Measurements from ENCODE around the gene KCNQ1. TPM values are rescaled to one million over a fixed set of nuclear protein-coding genes. Genes with fewer than 3 reads are reported as not detected.

Gene KCNQ1
- total RNA-seq, 1 donor from 2014 or later: 2.7 TPM

GRCh38 chr11:2881076-2881980 lies 436.5 kb downstream of the KCNQ1 start:
- TF ChIP-seq POLR2AphosphoS5 (IDR thresholded peaks at IDR 0.05; ENCODE audit: insufficient read depth in 1 of 2, low read depth in 1 of 2): no peak
- TF ChIP-seq CTCF (IDR thresholded peaks at IDR 0.05): no peak
- no peak for TF ChIP-seq POLR2A (IDR thresholded peaks at IDR 0.05)
- intact Hi-C loops (cut with DNase I): no loop called here
- DNase-seq (ENCODE audit: extremely low spot score in 2 of 2): no peak
- Histone ChIP-seq H3K4me1 (peaks cover 25% of the 10 kb centered on the region), H3K36me3 (no peaks in the 10 kb centered on the region), H3K9me3 (no peaks in the 10 kb centered on the region), H3K4me3 (no peak overlapping the region), H3K27me3 (no peaks in the 10 kb centered on the region), H3K27ac (no peak overlapping the region)

GRCh38 chr11:2881981-2882375 lies 437.2 kb downstream of the KCNQ1 start:
- no peak for DNase-seq (ENCODE audit: extremely low spot score in 2 of 2)
- intact Hi-C loops (cut with DNase I): no loop called here
- no peak overlapping the region for H3K4me3 ChIP-seq
- H3K27me3 ChIP-seq: no peaks in the 10 kb centered on the region
- TF ChIP-seq POLR2A (IDR thresholded peaks at IDR 0.05) (no peak), POLR2AphosphoS5 (IDR thresholded peaks at IDR 0.05; ENCODE audit: insufficient read depth in 1 of 2, low read depth in 1 of 2) (no peak), CTCF (IDR thresholded peaks at IDR 0.05) (no peak)
- H3K4me1 ChIP-seq: peaks cover 31% of the 10 kb centered on the region
- no peak overlapping the region for H3K27ac ChIP-seq
- H3K36me3 ChIP-seq: no peaks in the 10 kb centered on the region
- H3K9me3 ChIP-seq: no peaks in the 10 kb centered on the region

GRCh38 chr11:2882396-2883110 lies 437.7 kb downstream of the KCNQ1 start:
- peaks cover 31% of the 10 kb centered on the region for H3K4me1 ChIP-seq
- H3K4me3 ChIP-seq: peak overlapping the region; percentile 25 to 73
- no peaks in the 10 kb centered on the region for H3K36me3 ChIP-seq
- peak overlapping the region; percentile 90 for H3K27ac ChIP-seq
- H3K9me3 ChIP-seq: no peaks in the 10 kb centered on the region
- no peaks in the 10 kb centered on the region for H3K27me3 ChIP-seq
- TF ChIP-seq CTCF (IDR thresholded peaks at IDR 0.05) (no peak), POLR2AphosphoS5 (IDR thresholded peaks at IDR 0.05; ENCODE audit: insufficient read depth in 1 of 2, low read depth in 1 of 2) (no peak), POLR2A (IDR thresholded peaks at IDR 0.05) (no peak)
- no peak for DNase-seq (ENCODE audit: extremely low spot score in 2 of 2)
- intact Hi-C loops (cut with DNase I): no loop called here

DNA sequence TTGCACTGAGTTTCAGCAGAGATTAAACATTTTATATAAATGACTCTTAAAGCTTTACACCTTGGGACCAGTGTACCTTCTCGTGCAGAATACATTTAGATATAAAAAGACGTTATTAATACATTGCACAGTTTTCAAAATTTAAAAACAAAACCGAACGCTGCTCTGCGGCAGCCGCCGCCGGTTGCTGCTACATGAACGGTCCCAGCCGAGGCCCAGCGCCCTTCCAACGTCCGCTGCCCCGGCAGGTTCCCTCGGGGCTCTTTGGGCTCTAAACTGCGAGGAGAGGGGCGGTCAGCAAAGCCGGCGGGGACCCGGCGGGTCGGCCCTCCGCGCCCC lies 438.8 kb downstream of the KCNQ1 start:
- no peaks in the 10 kb centered on the region for H3K9me3 ChIP-seq
- peak overlapping the region; percentile 90 for H3K27ac ChIP-seq
- H3K27me3 ChIP-seq: no peaks in the 10 kb centered on the region
- intact Hi-C loops (cut with DNase I): no loop called here
- H3K4me1 ChIP-seq: peaks cover 31% of the 10 kb centered on the region
- TF ChIP-seq CTCF (IDR thresholded peaks at IDR 0.05) (no peak), POLR2AphosphoS5 (IDR thresholded peaks at IDR 0.05; ENCODE audit: insufficient read depth in 1 of 2, low read depth in 1 of 2) (no peak), POLR2A (IDR thresholded peaks at IDR 0.05) (no peak)
- H3K4me3 ChIP-seq: peak overlapping the region; percentile 73 to 85
- H3K36me3 ChIP-seq: no peaks in the 10 kb centered on the region
- no peak for DNase-seq (ENCODE audit: extremely low spot score in 2 of 2)
